GM12878 (cell line): Measurements from ENCODE around the gene ZNF133. TPM values are rescaled to one million over a fixed set of nuclear protein-coding genes. Genes with fewer than 3 reads are reported as not detected.

Source experiments
- ATAC-seq: fragments of 200-7000 bp; cut with Tn5 transposase; 3 replicates; pipeline ENCODE4 v1.9.1; 2020; ENCODE audit warnings: mild to moderate bottlenecking, moderate library complexity
- BruUV-seq: library from RNA; stranded (reverse); fragments of 400-500 nt; replicated peaks from 2 replicates; lab custom pipeline; 2021; lab: Mats Ljungman, UMichigan
- CTCF ChIA-PET: fragments of 300-600 bp; sonication (Branson Sonifier 250); formaldehyde crosslinking; extraction: SDS; loops from one replicate; lab custom pipeline; 2021; ENCODE audit warnings: inconsistent platforms; lab: Yijun Ruan, JAX
- POLR2A ChIA-PET: fragments of 350-600 bp; formaldehyde crosslinking; extraction: SDS; loops from one replicate; lab custom pipeline; 2021; ENCODE audit warnings: inconsistent platforms; lab: Charles Lee
- RAD21 ChIA-PET: fragments of 300-600 bp; sonication (Branson Sonifier 250); formaldehyde crosslinking; loops from one replicate; lab custom pipeline; 2023; ENCODE audit warnings: antibody characterized with exemption; ENCODE audit not compliant: unreplicated experiment; lab: Charles Lee
- SMC1A ChIA-PET: fragments of 300-600 bp; sonication (Branson Sonifier 250); formaldehyde crosslinking; loops from one replicate; lab custom pipeline; 2023; ENCODE audit not compliant: unreplicated experiment, uncharacterized antibody; lab: Charles Lee
- DNase-seq: peaks from one replicate; pipeline ENCODE4 v3.0.0-alpha.2; 2011; ENCODE audit warnings: low read depth, low spot score
- FAIRE-seq: peaks from 3 replicates; lab custom pipeline; 2011; peaks lifted over from hg19 to GRCh38; lab: Jason Lieb, UNC
- H2AFZ ChIP-seq: 2 replicates; pipeline ENCODE4 v1.6.0; 2011; ENCODE audit warnings: low read depth, low read length, control low read depth; ENCODE audit not compliant: control insufficient read depth
- H3K27ac ChIP-seq: 2 replicates; pipeline ENCODE4 v1.5.1; 2011; ENCODE audit warnings: control low read depth; ENCODE audit not compliant: control insufficient read depth, insufficient read depth
- H3K27me3 ChIP-seq, 2 experiments: replicated peaks in 1 of 2; 2 replicates each; pipeline versions ENCODE4 v1.6.0 to v1.6.1; 2011; ENCODE audit warnings: low read length in 1 of 2; ENCODE audit not compliant: control insufficient read depth in 2 of 2, insufficient read depth in 2 of 2
- H3K36me3 ChIP-seq, 2 experiments: 2 replicates each; pipeline ENCODE4 v1.5.1; 2011; ENCODE audit warnings: low read length in 1 of 2; ENCODE audit not compliant: control insufficient read depth in 2 of 2, insufficient read depth in 2 of 2
- H3K4me1 ChIP-seq: 2 replicates; pipeline ENCODE4 v1.6.1; 2011; ENCODE audit warnings: mild to moderate bottlenecking, low read length, moderate library complexity, mixed read lengths; ENCODE audit not compliant: control insufficient read depth, insufficient read depth
- H3K4me2 ChIP-seq: 2 replicates; pipeline ENCODE4 v1.6.0; 2011; ENCODE audit warnings: control low read depth; ENCODE audit not compliant: control insufficient read depth, insufficient read depth
- H3K4me3 ChIP-seq: fragments of 200-600 bp; sonication (generic); 2 replicates; pipeline ENCODE4 v1.5.1; 2016
- H3K79me2 ChIP-seq: 2 replicates; pipeline ENCODE4 v1.6.0; 2011; ENCODE audit warnings: low read length; ENCODE audit not compliant: control insufficient read depth, insufficient read depth
- H3K9ac ChIP-seq: 2 replicates; pipeline ENCODE4 v1.8.0; 2011; ENCODE audit warnings: low read length, control low read depth, mixed read lengths; ENCODE audit not compliant: control insufficient read depth, insufficient read depth
- H3K9me3 ChIP-seq: replicated peaks from 3 replicates; pipeline ENCODE4 v1.5.1; 2011; ENCODE audit warnings: mild to moderate bottlenecking, low read length; ENCODE audit not compliant: control insufficient read depth, insufficient read depth
- H4K20me1 ChIP-seq: 2 replicates; pipeline ENCODE4 v1.6.0; 2011; ENCODE audit not compliant: control insufficient read depth, insufficient read depth
- BCL11A ChIP-seq: IDR thresholded peaks from 2 replicates; pipeline ENCODE4 v1.6.1; 2011; ENCODE audit warnings: low read depth, low read length
- CBX5 ChIP-seq: sonication (generic); IDR thresholded peaks from 2 replicates; pipeline ENCODE4 v1.6.1; 2016; ENCODE audit warnings: low read depth, moderate library complexity, mild to moderate bottlenecking, inconsistent platforms
- CREB1 ChIP-seq: IDR thresholded peaks from 2 replicates; pipeline ENCODE4 v1.6.1; 2012; ENCODE audit warnings: low read depth, mild to moderate bottlenecking, inconsistent platforms
- EP300 ChIP-seq, 2 experiments: fragments of 150-350 bp in 1 of 2; IDR thresholded peaks; 2 replicates each; pipeline ENCODE4 v1.6.1; 2011 to 2012; ENCODE audit warnings: low read depth in 2 of 2, low read length in 2 of 2, borderline replicate concordance in 1 of 2, improper control_type of control experiment in 1 of 2, inconsistent platforms in 1 of 2; ENCODE audit not compliant: control insufficient read depth in 1 of 2
- ETV6 ChIP-seq, 2 experiments: fragments of 450-650 bp in 1 of 2; IDR thresholded peaks in 1 of 2; conservative IDR thresholded peaks in 1 of 2; 2 replicates each; pipeline ENCODE4 v1.6.1; 2014; ENCODE audit warnings: antibody characterized with exemption in 1 of 2, borderline replicate concordance in 1 of 2, low read depth in 1 of 2, mild to moderate bottlenecking in 1 of 2, moderate library complexity in 1 of 2
- EZH2 ChIP-seq: IDR thresholded peaks from 2 replicates; pipeline ENCODE4 v1.6.1; 2012; ENCODE audit warnings: low read depth, mild to moderate bottlenecking, control low read depth, inconsistent platforms, low read length, borderline replicate concordance; ENCODE audit not compliant: control insufficient read depth
- JUND ChIP-seq: IDR thresholded peaks from 2 replicates; pipeline ENCODE4 v1.6.1; 2012; ENCODE audit warnings: low read depth, mild to moderate bottlenecking, low read length, improper control_type of control experiment, moderate library complexity
- NR2C2 ChIP-seq: IDR thresholded peaks from 2 replicates; pipeline ENCODE4 v1.6.1; 2011; ENCODE audit warnings: borderline replicate concordance, low read depth; ENCODE audit not compliant: control insufficient read depth, insufficient read length
- NR2F1 ChIP-seq: fragments of 450-650 bp; conservative IDR thresholded peaks from 2 replicates; pipeline ENCODE4 v1.6.1; 2017; ENCODE audit warnings: mild to moderate bottlenecking
- POLR2AphosphoS2 ChIP-seq: IDR thresholded peaks from 2 replicates; pipeline ENCODE4 v1.6.1; 2011; ENCODE audit warnings: low read depth, mild to moderate bottlenecking, low read length, improper control_type of control experiment, moderate library complexity
- SMAD5 ChIP-seq: IDR thresholded peaks from 2 replicates; pipeline ENCODE4 v1.6.1; 2016; ENCODE audit warnings: antibody characterized with exemption, low read depth
- STAT3 ChIP-seq: IDR thresholded peaks from 2 replicates; pipeline ENCODE4 v1.6.1; 2011; ENCODE audit warnings: low read depth, low read length, improper control_type of control experiment
- TAF1 ChIP-seq: IDR thresholded peaks from 2 replicates; pipeline ENCODE4 v1.6.1; 2011; ENCODE audit warnings: mild to moderate bottlenecking, low read depth, low read length, borderline replicate concordance
- ZSCAN29 ChIP-seq: fragments of 450-650 bp; IDR thresholded peaks from 2 replicates; pipeline ENCODE4 v1.6.1; 2017; ENCODE audit warnings: mild to moderate bottlenecking, moderate library complexity
- WGBS: methylation state at CpG from one replicate; pipeline ENCODE4 v1.1.6; 2016; ENCODE audit warnings: low lambda C conversion rate; ENCODE audit not compliant: insufficient replicate concordance, insufficient coverage; ENCODE audit errors: missing lambda C conversion rate; 5-methylcytosine and 5-hydroxymethylcytosine counted together
- in situ Hi-C: fragments of 300-500 bp; cut with MboI; formaldehyde crosslinking; loops from 9 replicates; pipeline ENCODE4 v1.14.3; 2018; ENCODE audit warnings: mixed read lengths
- intact Hi-C: fragments of 100-400 bp; cut with micrococcal nuclease; formaldehyde crosslinking; loops from one replicate; pipeline ENCODE4 v1.14.2; 2022; ENCODE audit not compliant: unreplicated experiment
- polyA plus RNA-seq, 11 experiments: library from polyadenylated mRNA; depleted of rRNA in 4 of 11; unstranded in 6 of 11; stranded (reverse) in 5 of 11; fragments of >200 nt; fragmentation: Nextera tagmentation in 4 of 11; fragmentation: Illumina TruSeq in 1 of 11; extraction: Ambion mirVana in 4 of 11; extraction: Trizol in 1 of 11; gene quantifications; 1 replicate in 1 of 11; 2 replicates in 10 of 11; pipeline versions ENCODE4 v1.2.1 to v1.2.3, GENCODE V29; 2011 to 2016; ENCODE audit warnings: inconsistent platforms in 2 of 11, missing spikeins in 2 of 11, low read depth in 1 of 11
- total RNA-seq, 4 experiments: library from RNA; depleted of rRNA in 3 of 4; stranded (reverse); fragments of >200 nt in 3 of 4; fragmentation: Illumina TruSeq in 1 of 4; extraction: Trizol in 1 of 4; gene quantifications; 2 replicates each; pipeline versions ENCODE4 v1.2.1 to v1.2.3, GENCODE V29; 2013 to 2021
- TF ChIP-seq, protein P1 (sequence below): fragments of 450-650 bp; IDR thresholded peaks from 2 replicates; pipeline ENCODE4 v1.6.1; 2017; ENCODE audit warnings: low read depth, mild to moderate bottlenecking, moderate library complexity
- TF ChIP-seq, protein P2 (sequence below), 3 experiments: IDR thresholded peaks in 2 of 3; conservative IDR thresholded peaks in 1 of 3; 2 replicates each; pipeline ENCODE4 v1.5.1; 2011; ENCODE audit warnings: low read depth in 3 of 3, low read length in 3 of 3, mild to moderate bottlenecking in 3 of 3, control low read depth in 2 of 3, moderate library complexity in 2 of 3, inconsistent platforms in 1 of 3, mixed read lengths in 1 of 3; ENCODE audit not compliant: control insufficient read depth in 2 of 3, insufficient read depth in 1 of 3; ENCODE audit errors: extremely low read depth in 1 of 3

Gene ZNF133
- total and polyA plus RNA-seq, 10 of the 15 experiments (the other 5 are each of a cell fraction or from before 2014, with no cell fraction given) = 2.0 to 9.3 (median 7.3) TPM

DNA sequence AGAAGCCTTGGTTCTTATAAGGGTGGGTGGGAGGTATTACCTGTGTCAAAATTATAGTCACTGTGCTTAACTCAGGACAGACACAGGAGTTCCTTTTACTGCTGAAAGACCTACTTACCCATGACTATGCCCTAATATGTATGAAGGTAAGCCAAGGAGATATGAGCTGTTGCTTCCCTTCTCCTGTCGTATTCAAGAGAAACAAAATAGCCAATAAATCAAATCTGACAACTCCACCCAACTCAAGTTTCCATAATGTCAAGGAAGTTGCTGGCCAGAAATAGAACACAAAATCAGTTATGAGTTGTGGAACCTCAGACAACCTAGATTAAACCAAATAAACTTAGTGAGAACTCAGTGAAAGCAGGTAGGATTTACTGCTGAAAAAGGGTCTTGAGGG is 25.1 kb downstream of the ZNF133 start:
- FAIRE-seq (no peak), DNase-seq (no peak), ATAC-seq (no peak)
- intact Hi-C loops (no loop called here), in situ Hi-C loops (no loop called here)
- TF ChIP-seq BCL11A = no peak
- TF ChIP-seq TAF1 = no peak
- TF ChIP-seq NR2C2 = no peak
- no peak for TF ChIP-seq EP300 (IDR thresholded peaks at IDR 0.05; ENCODE audit: borderline replicate concordance in 1 of 2, control insufficient read depth in 1 of 2, low read depth in 2 of 2, low read length in 2 of 2)
- TF ChIP-seq, protein P1, sequence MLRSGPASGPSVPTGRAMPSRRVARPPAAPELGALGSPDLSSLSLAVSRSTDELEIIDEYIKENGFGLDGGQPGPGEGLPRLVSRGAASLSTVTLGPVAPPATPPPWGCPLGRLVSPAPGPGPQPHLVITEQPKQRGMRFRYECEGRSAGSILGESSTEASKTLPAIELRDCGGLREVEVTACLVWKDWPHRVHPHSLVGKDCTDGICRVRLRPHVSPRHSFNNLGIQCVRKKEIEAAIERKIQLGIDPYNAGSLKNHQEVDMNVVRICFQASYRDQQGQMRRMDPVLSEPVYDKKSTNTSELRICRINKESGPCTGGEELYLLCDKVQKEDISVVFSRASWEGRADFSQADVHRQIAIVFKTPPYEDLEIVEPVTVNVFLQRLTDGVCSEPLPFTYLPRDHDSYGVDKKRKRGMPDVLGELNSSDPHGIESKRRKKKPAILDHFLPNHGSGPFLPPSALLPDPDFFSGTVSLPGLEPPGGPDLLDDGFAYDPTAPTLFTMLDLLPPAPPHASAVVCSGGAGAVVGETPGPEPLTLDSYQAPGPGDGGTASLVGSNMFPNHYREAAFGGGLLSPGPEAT = no peak
- no peak for TF ChIP-seq ZSCAN29
- no peak for TF ChIP-seq EZH2
- no peak for TF ChIP-seq STAT3
- TF ChIP-seq, protein P2, sequence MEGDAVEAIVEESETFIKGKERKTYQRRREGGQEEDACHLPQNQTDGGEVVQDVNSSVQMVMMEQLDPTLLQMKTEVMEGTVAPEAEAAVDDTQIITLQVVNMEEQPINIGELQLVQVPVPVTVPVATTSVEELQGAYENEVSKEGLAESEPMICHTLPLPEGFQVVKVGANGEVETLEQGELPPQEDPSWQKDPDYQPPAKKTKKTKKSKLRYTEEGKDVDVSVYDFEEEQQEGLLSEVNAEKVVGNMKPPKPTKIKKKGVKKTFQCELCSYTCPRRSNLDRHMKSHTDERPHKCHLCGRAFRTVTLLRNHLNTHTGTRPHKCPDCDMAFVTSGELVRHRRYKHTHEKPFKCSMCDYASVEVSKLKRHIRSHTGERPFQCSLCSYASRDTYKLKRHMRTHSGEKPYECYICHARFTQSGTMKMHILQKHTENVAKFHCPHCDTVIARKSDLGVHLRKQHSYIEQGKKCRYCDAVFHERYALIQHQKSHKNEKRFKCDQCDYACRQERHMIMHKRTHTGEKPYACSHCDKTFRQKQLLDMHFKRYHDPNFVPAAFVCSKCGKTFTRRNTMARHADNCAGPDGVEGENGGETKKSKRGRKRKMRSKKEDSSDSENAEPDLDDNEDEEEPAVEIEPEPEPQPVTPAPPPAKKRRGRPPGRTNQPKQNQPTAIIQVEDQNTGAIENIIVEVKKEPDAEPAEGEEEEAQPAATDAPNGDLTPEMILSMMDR (IDR thresholded peaks at IDR 0.05 in 2 of 3, conservative IDR thresholded peaks at IDR 0.05 in 1 of 3; ENCODE audit: control insufficient read depth in 2 of 3, extremely low read depth in 1 of 3, insufficient read depth in 1 of 3, low read depth in 3 of 3, low read length in 3 of 3) = no peak
- no peak for TF ChIP-seq CREB1
- TF ChIP-seq CBX5 = no peak
- TF ChIP-seq NR2F1 = no peak
- no peak for TF ChIP-seq POLR2AphosphoS2
- TF ChIP-seq JUND = no peak
- no peak for TF ChIP-seq ETV6 (conservative IDR thresholded peaks at IDR 0.05 in 1 of 2, IDR thresholded peaks at IDR 0.05 in 1 of 2; ENCODE audit: borderline replicate concordance in 1 of 2, low read depth in 1 of 2)
- TF ChIP-seq SMAD5 = no peak
- H3K4me1 ChIP-seq = no peaks in the 10 kb centered on the region
- H3K79me2 ChIP-seq = no peaks in the 10 kb centered on the region
- no peak overlapping the region for H3K27ac ChIP-seq
- no peak overlapping the region for H3K9ac ChIP-seq
- ChIA-PET SMC1A (interaction anchor here (0.6 kb wide), 1 partner anchor 32 kb away, joined by 3 read pairs; no protein-coding TSS in a partner anchor), POLR2A (no interaction called here), RAD21 (no interaction called here), CTCF (no interaction called here)
- 0% methylated on average over 1 of the region's 1 CpG for WGBS
- H3K4me2 ChIP-seq = no peak overlapping the region
- peaks cover 9 to 11% of the 10 kb centered on the region in 2 experiments; a peak in 3 of 4 replicates for H3K36me3 ChIP-seq
- no peaks in the 10 kb centered on the region for H3K9me3 ChIP-seq
- no peaks in the 10 kb centered on the region for H3K27me3 ChIP-seq
- H4K20me1 ChIP-seq = no peaks in the 10 kb centered on the region
- BruUV-seq = no TSS peak
- no peak overlapping the region for H2AFZ ChIP-seq
- no peak overlapping the region for H3K4me3 ChIP-seq
